ENCODE results near the gene FIGNL1. TPM values are rescaled to one million over a fixed set of nuclear protein-coding genes. Genes with fewer than 3 reads are reported as not detected.

Gene FIGNL1
- total RNA-seq, 1 experiment from 2014 or later = 13.8 TPM

GRCh38 chr7:50436133-50436806, 13.9 kb downstream of the FIGNL1 start:
- Histone ChIP-seq H4K5ac (ENCODE audit: insufficient read length, low read depth, low read length) (no peak overlapping the region), H2BK15ac (ENCODE audit: low read depth, low read length) (no peak overlapping the region), H3K14ac (ENCODE audit: insufficient read depth, low read length) (no peak overlapping the region), H4K20me1 (ENCODE audit: control insufficient read depth, insufficient read depth, insufficient read length) (no peaks in the 10 kb centered on the region), H2BK120ac (ENCODE audit: low read depth, low read length, poor library complexity, severe bottlenecking) (no peak overlapping the region), H2BK12ac (ENCODE audit: insufficient read length, low read depth, low read length) (no peak overlapping the region), H3K9me3 (ENCODE audit: control insufficient read depth, low read depth, low read length) (no peaks in the 10 kb centered on the region), H3K56ac (ENCODE audit: insufficient read length, low read depth, low read length) (no peak overlapping the region), H4K91ac (ENCODE audit: insufficient read length, low read depth, low read length) (no peak overlapping the region), H3K18ac (ENCODE audit: insufficient read length, low read depth, low read length) (no peak overlapping the region), H3K27me3 (ENCODE audit: insufficient read depth, low read length) (no peaks in the 10 kb centered on the region), H4K8ac (replicated peaks; ENCODE audit: insufficient read length, low read depth, low read length) (no peak overlapping the region), H3K9ac (ENCODE audit: extremely low read depth, insufficient read length, low read length) (no peak overlapping the region), H3K23ac (ENCODE audit: insufficient read length, low read depth, low read length) (no peak overlapping the region), H2BK5ac (ENCODE audit: insufficient read length, low read length) (no peak overlapping the region), H3K27ac (ENCODE audit: insufficient read length, low read depth, low read length) (no peak overlapping the region), H3K79me2 (ENCODE audit: insufficient read depth, low read length) (no peaks in the 10 kb centered on the region), H3K4ac (ENCODE audit: low read depth, low read length) (no peak overlapping the region), H3T11ph (ENCODE audit: low read length) (no peak overlapping the region), H2BK20ac (ENCODE audit: low read depth, low read length, poor library complexity, severe bottlenecking) (no peak overlapping the region), H3K23me2 (ENCODE audit: insufficient read length, low read depth, low read length, poor library complexity, severe bottlenecking) (no peaks in the 10 kb centered on the region), H3K4me1 (ENCODE audit: insufficient read depth, low read length) (no peaks in the 10 kb centered on the region), H3K4me2 (ENCODE audit: insufficient read depth, insufficient read length, low read length) (no peak overlapping the region), H2AK5ac (ENCODE audit: insufficient read length, low read length) (no peak overlapping the region), H3K79me1 (ENCODE audit: insufficient read depth, low read depth, low read length, poor library complexity, severe bottlenecking) (no peaks in the 10 kb centered on the region), H2AFZ (ENCODE audit: low read length) (no peak overlapping the region)
- no CpG with 5 or more reads among the region's 3 CpGs for WGBS (ENCODE audit: extremely low coverage, insufficient read length, low lambda C conversion rate)
- Mint-ChIP-seq H3K36me3 (ENCODE audit: insufficient read depth in 1 of 3, low read depth in 3 of 3) (peaks cover 0 to 4% (median 4%) of the 10 kb centered on the region in 3 experiments; a peak in 6 of 7 replicates), H3K4me3 (no peak overlapping the region), H3K4me1 (peaks cover 0 to 5% of the 10 kb centered on the region in 2 experiments; a peak in 2 of 4 replicates), H3K9me3 (no peaks in the 10 kb centered on the region), H3K27me3 (ENCODE audit: low read depth) (no peaks in the 10 kb centered on the region), H3K27ac (no peak overlapping the region)
- no peak for TF ChIP-seq CTCF (conservative IDR thresholded peaks at IDR 0.05)
- no peak for DNase-seq
